GM13977 (cell line): ENCODE results near the gene NEUROD4.

ENCODE experiments used
- DNase-seq: peaks from one replicate; pipeline ENCODE4 v3.0.0; 2012; ENCODE audit warnings: low spot score
- CTCF ChIP-seq: IDR thresholded peaks from 2 replicates; pipeline ENCODE4 v1.5.1; 2012; ENCODE audit warnings: mild to moderate bottlenecking, control low read depth; ENCODE audit not compliant: insufficient read depth; ENCODE audit errors: extremely low read depth, missing control alignments
- in situ Hi-C: fragments of 300-500 bp; cut with MboI; formaldehyde crosslinking; loops from one replicate; pipeline ENCODE4 v1.12.0; 2022; ENCODE audit warnings: low sequenced_read_pairs, low pct_unique_long_range_greater_than_20kb, mixed read lengths, inconsistent platforms; ENCODE audit not compliant: unreplicated experiment

NEUROD4 gene

DNA sequence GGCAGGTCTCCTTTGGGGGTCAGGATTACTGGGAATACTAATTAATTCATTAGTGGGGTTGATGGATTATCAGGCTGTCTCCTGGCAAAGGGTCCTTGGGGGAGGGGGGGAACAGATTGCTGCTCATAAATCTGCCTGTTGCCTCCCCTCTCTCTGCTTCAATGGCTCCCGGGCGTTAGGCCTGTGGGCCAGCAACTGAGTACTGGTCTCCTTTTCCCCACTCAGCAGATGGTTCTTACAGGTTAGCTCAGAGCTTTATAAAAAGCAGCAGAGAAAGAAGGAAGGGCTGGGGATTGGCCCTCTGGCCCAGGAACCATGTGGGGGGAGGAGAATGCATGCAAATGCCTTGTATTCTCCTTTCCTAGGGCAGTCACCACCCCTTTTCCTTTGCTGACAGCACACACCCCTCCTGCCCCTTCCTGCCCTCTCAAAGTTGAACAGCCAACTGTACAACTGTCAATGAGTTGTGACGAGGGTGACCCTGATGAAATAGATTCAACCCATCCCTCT, 2.3 kb upstream of the NEUROD4 start:
- DNase-seq = no peak
- in situ Hi-C loops = no loop called here
- no peak for TF ChIP-seq CTCF

- in situ Hi-C loops = no loop called here
- no peak for DNase-seq
- TF ChIP-seq CTCF = no peak
Measured at GRCh38 chr12:55024575-55024974, 4.8 kb downstream of the NEUROD4 start.

DNA sequence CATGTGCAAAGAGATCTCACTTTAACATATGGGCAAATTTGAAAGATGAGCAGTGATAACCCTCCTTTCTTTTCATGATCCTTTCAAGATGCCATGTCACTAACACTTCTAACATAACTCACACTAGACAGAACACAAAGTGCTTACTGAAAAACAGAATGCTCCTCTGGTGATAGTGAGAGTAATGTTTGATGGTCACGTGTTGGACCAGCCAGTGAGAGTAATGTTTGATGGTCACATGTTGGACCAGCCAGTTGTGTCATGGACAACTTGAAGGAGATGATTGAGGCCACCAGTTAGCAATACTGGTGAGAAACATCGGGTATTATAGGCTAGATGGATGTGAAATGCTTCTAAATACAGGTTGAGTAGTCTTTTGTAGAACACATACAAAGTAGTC, 5.7 kb downstream of the NEUROD4 start:
- no peak for DNase-seq
- no peak for TF ChIP-seq CTCF
- in situ Hi-C loops = no loop called here

DNA sequence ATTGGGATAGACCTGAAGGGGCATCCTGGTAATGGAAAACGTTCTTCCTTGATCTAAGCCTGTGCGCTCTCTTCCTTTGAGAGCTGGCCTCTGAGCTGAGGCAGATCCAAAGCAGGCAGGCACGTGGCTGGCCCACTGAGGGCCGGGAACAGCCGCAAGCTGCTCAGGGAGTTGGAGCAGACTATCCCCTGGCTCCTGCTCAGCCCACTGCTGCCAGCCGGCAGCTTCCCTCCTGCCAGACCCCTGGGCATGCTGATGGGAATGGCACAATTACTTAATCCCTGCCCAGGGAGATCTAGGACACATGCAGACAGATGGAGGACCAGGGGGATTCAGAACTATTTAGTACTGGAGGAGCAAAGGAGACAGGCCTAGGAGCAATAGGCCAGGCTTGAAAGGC, 14.4 kb downstream of the NEUROD4 start:
- TF ChIP-seq CTCF = no peak
- in situ Hi-C loops = no loop called here
- DNase-seq = no peak

DNA sequence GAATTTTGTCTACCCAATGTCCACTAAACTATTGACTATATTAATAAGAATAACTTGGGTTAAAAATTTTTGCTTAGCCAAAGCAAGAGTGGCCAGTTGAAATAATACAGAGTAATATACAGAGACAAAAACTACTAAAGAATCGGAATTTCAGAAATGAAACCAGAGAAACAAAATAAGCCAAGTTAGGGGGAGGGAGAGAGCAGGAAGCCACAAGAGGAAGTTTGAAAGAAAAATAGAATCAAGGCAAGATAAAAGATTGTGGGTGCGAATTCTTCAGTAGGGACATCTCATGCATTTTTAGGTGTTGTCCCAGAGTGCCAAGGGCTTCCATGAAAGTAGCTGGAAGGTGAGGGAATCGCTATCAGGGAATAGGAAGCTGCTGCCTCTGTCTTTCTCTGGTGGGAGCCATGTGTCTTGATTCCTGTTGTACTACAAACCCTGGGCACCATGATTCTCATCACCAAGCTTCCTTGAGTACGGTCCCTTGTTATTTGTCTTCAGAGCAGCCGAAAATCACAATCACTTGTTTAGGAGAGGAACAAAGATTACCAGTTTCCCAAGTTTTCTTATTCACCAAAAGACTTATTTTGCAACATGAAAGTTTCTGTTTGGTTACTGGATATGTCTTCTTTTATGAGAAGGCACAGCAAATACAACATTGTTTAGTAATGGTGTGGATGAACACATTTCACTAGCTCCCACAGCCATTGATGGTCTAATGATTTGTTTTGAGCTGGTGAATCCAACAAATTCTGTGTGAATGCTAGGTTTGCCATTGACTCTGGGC, 16.7 kb downstream of the NEUROD4 start:
- no peak for TF ChIP-seq CTCF
- no peak for DNase-seq
- in situ Hi-C loops = no loop called here

DNA sequence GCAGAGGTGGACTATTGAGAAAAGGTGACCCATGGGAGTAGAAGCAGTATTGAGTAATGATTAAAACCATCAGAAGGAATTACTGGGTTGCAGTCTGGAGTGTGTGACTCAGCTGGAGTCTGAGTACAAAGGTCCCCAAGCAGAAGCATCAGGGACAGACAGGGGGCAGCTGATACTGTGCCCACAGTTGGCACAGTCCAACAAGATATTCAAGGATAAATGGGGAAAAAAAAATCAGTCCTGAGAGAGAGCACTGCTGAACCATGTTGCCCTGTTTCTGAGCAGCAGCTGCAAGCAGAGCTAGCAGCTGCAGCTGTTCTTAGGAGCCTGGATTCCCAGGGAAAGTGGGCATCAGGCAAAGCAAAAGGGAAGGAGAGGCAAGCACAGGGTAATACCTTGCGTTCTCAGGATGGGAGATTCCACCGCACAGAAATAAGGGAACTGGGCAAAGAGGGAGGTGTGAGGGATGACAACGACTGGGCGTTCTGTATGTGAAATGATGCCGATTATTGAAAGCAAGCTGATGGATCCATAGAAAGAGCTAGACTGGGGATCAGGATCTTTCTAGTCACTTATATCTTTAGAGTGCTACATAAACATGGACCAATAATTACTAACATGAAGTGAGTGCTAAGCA, 17.7 kb downstream of the NEUROD4 start:
- DNase-seq = no peak
- no peak for TF ChIP-seq CTCF
- in situ Hi-C loops = no loop called here
